Subcutaneous adipose tissue (tissue), 4 donors: Measurements from ENCODE around the gene FGF5. TPM values are rescaled to one million over a fixed set of nuclear protein-coding genes. Genes with fewer than 3 reads are reported as not detected.

Source experiments
- total RNA-seq, 4 donors: library from RNA; depleted of rRNA; stranded (reverse); fragments of >200 nt; gene quantifications; one replicate each; pipeline ENCODE4 v1.1.0, GENCODE V29; 2016
- TF ChIP-seq, protein P1 (sequence below): fragments of 450-650 bp; IDR thresholded peaks from one replicate; pipeline ENCODE4 v1.5.1; 2016; ENCODE audit warnings: low read depth, mild to moderate bottlenecking, control low read depth, antibody characterized with exemption, moderate library complexity

FGF5 gene
- total RNA-seq, 4 donors from 2014 or later: not detected

DNA sequence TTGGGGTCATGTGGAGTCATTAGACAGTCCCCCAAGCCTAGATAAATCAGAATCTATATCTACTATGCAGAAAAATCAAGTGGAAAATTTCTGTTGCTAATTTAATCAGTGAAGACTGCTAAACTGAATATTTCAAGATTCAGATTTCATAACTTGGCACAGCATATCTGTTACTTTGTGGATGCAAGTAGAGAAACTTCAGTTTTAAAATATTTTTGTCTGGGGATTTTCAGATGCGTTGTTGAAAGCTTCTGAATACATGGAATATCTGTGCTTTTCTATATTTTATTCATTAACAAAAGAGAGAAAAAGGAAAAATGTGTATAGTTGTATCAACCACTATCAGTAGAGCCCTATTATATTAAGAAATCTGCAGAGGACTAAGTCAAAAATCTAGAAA is 4.4 kb downstream of the FGF5 start:
- TF ChIP-seq, protein P1, sequence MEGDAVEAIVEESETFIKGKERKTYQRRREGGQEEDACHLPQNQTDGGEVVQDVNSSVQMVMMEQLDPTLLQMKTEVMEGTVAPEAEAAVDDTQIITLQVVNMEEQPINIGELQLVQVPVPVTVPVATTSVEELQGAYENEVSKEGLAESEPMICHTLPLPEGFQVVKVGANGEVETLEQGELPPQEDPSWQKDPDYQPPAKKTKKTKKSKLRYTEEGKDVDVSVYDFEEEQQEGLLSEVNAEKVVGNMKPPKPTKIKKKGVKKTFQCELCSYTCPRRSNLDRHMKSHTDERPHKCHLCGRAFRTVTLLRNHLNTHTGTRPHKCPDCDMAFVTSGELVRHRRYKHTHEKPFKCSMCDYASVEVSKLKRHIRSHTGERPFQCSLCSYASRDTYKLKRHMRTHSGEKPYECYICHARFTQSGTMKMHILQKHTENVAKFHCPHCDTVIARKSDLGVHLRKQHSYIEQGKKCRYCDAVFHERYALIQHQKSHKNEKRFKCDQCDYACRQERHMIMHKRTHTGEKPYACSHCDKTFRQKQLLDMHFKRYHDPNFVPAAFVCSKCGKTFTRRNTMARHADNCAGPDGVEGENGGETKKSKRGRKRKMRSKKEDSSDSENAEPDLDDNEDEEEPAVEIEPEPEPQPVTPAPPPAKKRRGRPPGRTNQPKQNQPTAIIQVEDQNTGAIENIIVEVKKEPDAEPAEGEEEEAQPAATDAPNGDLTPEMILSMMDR: no peak

DNA sequence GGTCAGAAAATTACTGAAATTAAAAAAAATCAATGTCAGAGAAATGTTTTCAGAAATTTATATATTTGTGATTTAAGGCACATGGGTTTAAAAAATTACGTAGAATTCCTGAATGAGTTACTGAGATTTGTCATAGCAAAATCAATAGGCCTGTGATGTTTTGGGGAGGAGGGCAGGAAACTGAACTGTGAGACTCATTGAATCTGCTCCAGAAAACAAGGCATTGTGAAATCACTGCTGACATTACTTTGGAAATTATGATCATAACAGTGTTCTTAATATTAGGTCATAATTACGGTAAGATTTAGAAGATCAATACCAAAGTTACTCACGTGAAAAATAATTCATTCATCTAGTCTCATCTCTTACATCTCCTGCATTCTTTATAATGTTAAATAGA is 5.3 kb downstream of the FGF5 start:
- TF ChIP-seq, protein P1: no peak

DNA sequence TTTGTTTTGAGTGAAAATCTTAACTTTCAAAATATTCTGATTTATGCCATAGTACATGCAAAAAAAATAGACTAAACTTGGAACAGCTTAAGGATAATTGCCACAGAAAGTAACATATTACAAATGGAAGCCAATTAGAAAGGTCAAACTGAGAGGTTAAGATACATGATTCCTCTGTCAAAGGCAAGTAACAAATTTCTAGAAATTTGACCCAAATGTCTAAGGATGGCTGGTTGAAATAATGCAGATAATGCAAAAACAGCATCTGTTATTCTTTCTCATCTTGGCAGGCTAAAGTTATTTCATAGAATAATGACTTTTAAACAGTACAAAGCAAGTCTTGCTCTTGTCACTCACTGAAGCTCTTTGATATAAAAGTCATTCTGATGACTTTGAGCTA is 10.5 kb downstream of the FGF5 start:
- TF ChIP-seq, protein P1: no peak

DNA sequence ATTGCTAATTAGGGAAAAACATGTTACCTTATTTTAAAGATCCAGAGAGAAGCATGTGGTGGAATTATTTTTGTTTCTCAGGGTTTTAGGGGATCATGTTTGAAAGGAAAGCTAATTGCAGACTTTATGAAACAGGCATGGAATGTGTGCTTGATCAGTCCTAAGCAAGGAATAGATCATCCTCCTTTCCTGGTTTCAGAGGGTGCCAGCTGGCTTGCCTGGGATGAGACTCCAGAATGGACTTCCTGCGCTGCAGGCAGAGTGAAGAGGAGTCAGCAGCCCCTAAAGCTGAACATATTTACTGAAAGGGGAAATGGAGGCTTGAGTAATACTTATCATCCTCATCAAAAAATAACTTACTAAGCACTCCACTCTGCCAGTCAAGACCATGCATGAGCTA is 13.3 kb downstream of the FGF5 start:
- TF ChIP-seq, protein P1: no peak

DNA sequence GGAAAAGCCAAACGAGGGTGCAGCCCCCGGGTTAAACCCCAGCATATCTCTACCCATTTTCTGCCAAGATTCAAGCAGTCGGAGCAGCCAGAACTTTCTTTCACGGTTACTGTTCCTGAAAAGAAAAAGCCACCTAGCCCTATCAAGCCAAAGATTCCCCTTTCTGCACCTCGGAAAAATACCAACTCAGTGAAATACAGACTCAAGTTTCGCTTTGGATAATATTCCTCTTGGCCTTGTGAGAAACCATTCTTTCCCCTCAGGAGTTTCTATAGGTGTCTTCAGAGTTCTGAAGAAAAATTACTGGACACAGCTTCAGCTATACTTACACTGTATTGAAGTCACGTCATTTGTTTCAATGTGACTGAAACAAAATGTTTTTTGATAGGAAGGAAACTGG is 20.0 kb downstream of the FGF5 start:
- TF ChIP-seq, protein P1: no peak

DNA sequence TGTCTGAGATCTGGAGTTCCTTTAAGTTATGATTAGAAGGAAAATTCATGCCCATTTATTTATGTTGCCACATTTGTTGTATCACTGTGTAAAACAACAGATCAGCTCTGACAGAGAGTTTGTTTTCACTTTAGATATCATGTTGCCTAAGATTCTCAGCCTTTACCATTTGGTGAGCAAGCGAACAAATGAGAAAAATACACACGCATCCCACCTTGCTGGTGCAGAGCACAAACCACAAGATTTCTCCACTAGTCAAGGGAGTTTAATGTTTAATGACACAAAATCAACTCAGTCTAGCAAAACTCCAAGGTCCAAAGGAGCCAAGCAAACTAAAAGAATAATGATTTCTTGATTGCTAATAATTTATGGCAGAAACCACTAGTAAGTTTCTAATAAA is 27.7 kb downstream of the FGF5 start:
- TF ChIP-seq, protein P1: no peak

DNA sequence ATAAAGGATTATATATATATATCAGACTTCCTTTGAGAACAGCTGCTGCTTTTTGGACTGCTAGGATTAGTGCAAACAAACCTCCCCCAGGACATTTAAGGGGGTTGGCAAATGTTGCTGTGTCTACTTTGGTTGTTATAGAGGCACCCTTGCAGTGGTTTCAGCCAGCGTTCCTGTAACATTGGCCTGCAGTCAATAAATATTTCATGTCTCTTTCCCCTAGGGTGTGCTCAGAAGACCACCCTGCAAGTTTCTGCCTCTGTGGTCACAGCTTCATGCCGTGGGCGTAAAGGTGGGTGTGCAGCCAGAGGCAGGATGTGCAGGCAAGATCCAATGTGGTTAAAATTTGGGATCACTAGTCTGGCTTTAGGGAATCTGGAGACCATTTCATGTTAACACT is 28.9 kb downstream of the FGF5 start:
- TF ChIP-seq, protein P1: no peak
